Measurements from ENCODE around the gene PHF20. TPM values are rescaled to one million over a fixed set of nuclear protein-coding genes. Genes with fewer than 3 reads are reported as not detected.

PHF20 gene
- total RNA-seq, 1 experiment from 2014 or later: 37.2 TPM

DNA sequence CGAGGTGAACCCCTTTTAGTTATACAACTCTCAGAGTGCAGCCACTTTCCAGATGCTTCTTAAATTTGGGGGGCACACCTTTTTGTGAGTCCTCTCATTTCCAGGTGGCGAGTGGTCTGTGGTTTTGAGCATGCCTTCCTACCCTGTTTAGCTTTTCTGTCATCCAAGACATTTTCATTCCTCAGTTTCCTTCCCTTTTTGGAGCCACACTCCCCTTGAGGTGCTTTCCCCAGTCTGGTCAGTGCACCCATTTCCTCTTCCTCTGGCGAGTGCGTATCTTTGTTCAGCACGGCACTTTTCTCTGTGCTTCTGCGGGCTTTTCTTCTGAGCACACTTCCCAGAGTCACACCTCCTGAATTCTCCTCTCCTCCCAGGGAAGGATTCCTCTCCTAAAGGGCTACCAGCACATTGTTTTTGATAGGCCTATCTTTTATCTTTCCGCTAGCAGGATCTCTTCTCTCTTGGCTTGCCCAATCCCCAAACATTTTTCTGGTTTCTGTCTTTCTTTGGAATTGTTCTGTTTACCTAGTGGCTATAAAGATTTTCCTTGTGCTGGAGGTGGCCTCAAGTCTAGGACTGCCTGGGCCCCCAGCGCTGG, 1.4 kb downstream of the PHF20 start:
- peaks cover 33% of the 10 kb centered on the region for H3K4me1 ChIP-seq (ENCODE audit: insufficient read depth, low read length)
- no peak overlapping the region; the same call in 1 of the 2 replicates for H3K27ac ChIP-seq (ENCODE audit: low read length)
- H3K36me3 ChIP-seq (ENCODE audit: low read depth, low read length): peaks cover 9% of the 10 kb centered on the region; the same call in 1 of the 2 replicates
- H3K4me2 ChIP-seq (ENCODE audit: low read length): peak overlapping the region; percentile 97
- TF ChIP-seq EZH2 (IDR thresholded peaks at IDR 0.05; ENCODE audit: low read length, unreplicated experiment) (no peak), CTCF (conservative IDR thresholded peaks at IDR 0.05; ENCODE audit: low read depth, low read length) (no peak), EZH2phosphoT487 (IDR thresholded peaks at IDR 0.05; ENCODE audit: borderline replicate concordance, low read length) (no peak)
- H3K27me3 ChIP-seq (ENCODE audit: low read length): no peaks in the 10 kb centered on the region
- H3K79me2 ChIP-seq (ENCODE audit: low read length): peaks cover 57% of the 10 kb centered on the region
- H4K20me1 ChIP-seq (ENCODE audit: low read length): 0 out of 2 replicates have a peak, but pooled peaks cover 11% of the 10 kb centered on the region
- H3K9me3 ChIP-seq (ENCODE audit: low read length): no peaks in the 10 kb centered on the region
- ATAC-seq (peak; percentile 4; the same call in 1 of the 2 replicates), DNase-seq (peak; percentile 39)
- ChIA-PET POLR2A (ENCODE audit: unreplicated experiment) (no interaction called here), CTCF (no interaction called here)
- H3K9me2 ChIP-seq (replicated peaks; ENCODE audit: low read length): no peaks in the 10 kb centered on the region
- BruUV-seq (replicated peaks): no TSS peak
- H3K9ac ChIP-seq (ENCODE audit: low read length): peak overlapping the region; percentile 80
- peak overlapping the region; percentile 88 for H3K4me3 ChIP-seq (ENCODE audit: low read length)
- intact Hi-C loops (cut with micrococcal nuclease): loop anchor here (1.0 kb wide), 1 partner anchor 111 kb away; no protein-coding TSS in a partner anchor
- H2AFZ ChIP-seq (ENCODE audit: low read length): no peak overlapping the region; the same call in 1 of the 2 replicates
- H3F3A ChIP-seq (ENCODE audit: low read length, unreplicated experiment): no peaks in the 10 kb centered on the region

DNA sequence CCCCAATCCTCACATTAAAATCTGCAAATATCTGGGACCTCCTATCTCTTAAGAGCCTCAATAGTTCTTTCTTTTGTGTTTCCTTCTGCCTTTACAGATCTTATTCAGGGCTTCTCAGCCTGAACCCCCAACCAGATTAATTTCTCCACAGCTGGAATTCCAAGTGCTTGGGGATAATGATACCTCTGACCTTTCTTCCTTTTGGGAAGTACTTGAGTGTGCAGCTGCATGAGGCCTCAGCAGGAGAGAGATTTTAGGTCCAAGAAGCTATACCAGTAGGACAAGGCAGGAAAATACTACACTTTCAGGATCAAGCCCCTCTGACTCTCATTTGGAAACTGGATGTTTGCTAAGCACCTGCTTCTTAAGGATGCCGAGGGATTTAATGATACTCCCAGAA, 2.6 kb downstream of the PHF20 start:
- ChIA-PET CTCF (no interaction called here), POLR2A (ENCODE audit: unreplicated experiment) (no interaction called here)
- ATAC-seq (no peak), DNase-seq (no peak)
- Histone ChIP-seq H3K4me2 (ENCODE audit: low read length) (peak overlapping the region; percentile 25; the same call in 1 of the 2 replicates), H3K4me1 (ENCODE audit: insufficient read depth, low read length) (peaks cover 27% of the 10 kb centered on the region), H3K9me2 (replicated peaks; ENCODE audit: low read length) (no peaks in the 10 kb centered on the region), H3K9ac (ENCODE audit: low read length) (no peak overlapping the region), H3K36me3 (ENCODE audit: low read depth, low read length) (peaks cover 9% of the 10 kb centered on the region; the same call in 1 of the 2 replicates), H3K4me3 (ENCODE audit: low read length) (no peak overlapping the region), H3K9me3 (ENCODE audit: low read length) (no peaks in the 10 kb centered on the region), H3K79me2 (ENCODE audit: low read length) (peaks cover 68% of the 10 kb centered on the region), H2AFZ (ENCODE audit: low read length) (no peak overlapping the region), H3K27me3 (ENCODE audit: low read length) (no peaks in the 10 kb centered on the region), H3K27ac (ENCODE audit: low read length) (no peak overlapping the region), H3F3A (ENCODE audit: low read length, unreplicated experiment) (no peaks in the 10 kb centered on the region), H4K20me1 (ENCODE audit: low read length) (0 out of 2 replicates have a peak, but pooled peaks cover 11% of the 10 kb centered on the region)
- intact Hi-C loops (cut with micrococcal nuclease): no loop called here
- BruUV-seq (replicated peaks): no TSS peak
- TF ChIP-seq CTCF (conservative IDR thresholded peaks at IDR 0.05; ENCODE audit: low read depth, low read length) (no peak), EZH2phosphoT487 (IDR thresholded peaks at IDR 0.05; ENCODE audit: borderline replicate concordance, low read length) (no peak), EZH2 (IDR thresholded peaks at IDR 0.05; ENCODE audit: low read length, unreplicated experiment) (no peak)

GRCh38 chr20:35776513-35777101, 4.8 kb downstream of the PHF20 start:
- POLR2A ChIA-PET (ENCODE audit: unreplicated experiment): interaction anchor here (0.6 kb wide), 2 partner anchors 11 to 289 kb away, joined by 6 to 8 read pairs; no protein-coding TSS in a partner anchor

More at GRCh38 chr20:35776513-35777101, 4.8 kb downstream of the PHF20 start:
- peaks cover 79% of the 10 kb centered on the region for H3K79me2 ChIP-seq (ENCODE audit: low read length)
- no peaks in the 10 kb centered on the region for H3K9me2 ChIP-seq (replicated peaks; ENCODE audit: low read length)
- H3K27ac ChIP-seq (ENCODE audit: low read length): no peak overlapping the region
- no peaks in the 10 kb centered on the region for H3K27me3 ChIP-seq (ENCODE audit: low read length)
- H3K36me3 ChIP-seq (ENCODE audit: low read depth, low read length): peaks cover 9% of the 10 kb centered on the region; the same call in 1 of the 2 replicates
- peaks cover 25% of the 10 kb centered on the region for H3K4me1 ChIP-seq (ENCODE audit: insufficient read depth, low read length)
- no TSS peak for BruUV-seq (replicated peaks)
- no peaks in the 10 kb centered on the region for H3F3A ChIP-seq (ENCODE audit: low read length, unreplicated experiment)
- no peak for TF ChIP-seq CTCF (conservative IDR thresholded peaks at IDR 0.05; ENCODE audit: low read depth, low read length)
- no peak for TF ChIP-seq EZH2 (IDR thresholded peaks at IDR 0.05; ENCODE audit: low read length, unreplicated experiment)
- TF ChIP-seq EZH2phosphoT487 (IDR thresholded peaks at IDR 0.05; ENCODE audit: borderline replicate concordance, low read length): no peak
- CTCF ChIA-PET: no interaction called here
- intact Hi-C loops (cut with micrococcal nuclease): no loop called here
- 0 out of 2 replicates have a peak, but pooled peaks cover 11% of the 10 kb centered on the region for H4K20me1 ChIP-seq (ENCODE audit: low read length)
- H3K9ac ChIP-seq (ENCODE audit: low read length): no peak overlapping the region
- no peaks in the 10 kb centered on the region for H3K9me3 ChIP-seq (ENCODE audit: low read length)
- 0 out of 2 replicates have a peak overlapping the region, but pooled peaks have one; percentile 4 for H3K4me2 ChIP-seq (ENCODE audit: low read length)
- H2AFZ ChIP-seq (ENCODE audit: low read length): no peak overlapping the region
- H3K4me3 ChIP-seq (ENCODE audit: low read length): no peak overlapping the region
- peak; percentile 57 for DNase-seq
- ATAC-seq: no peak
